ENCODE measurements around the gene SH3YL1.

- no peak for TF ChIP-seq CTCF (IDR thresholded peaks at IDR 0.05; ENCODE audit: borderline replicate concordance, extremely low read depth, low read length, poor library complexity, severe bottlenecking)
- TF ChIP-seq EZH2 (IDR thresholded peaks at IDR 0.05; ENCODE audit: borderline replicate concordance, low read depth, low read length, severe bottlenecking) = no peak
Measured at GRCh38 chr2:280650-281110, 16.8 kb upstream of the SH3YL1 start.
